ENCODE measurements around the gene DND1.
"Not testable (repeated sequence)": the region's sequence is repeated elsewhere in the genome, so short reads cannot be mapped to it uniquely, and the experiment has no call there.

The DND1 gene

GRCh38 chr5:140672455-140673186 lies 755 bp downstream of the DND1 start:
- DNase-seq (ENCODE audit: low read depth) = no peak

- DNase-seq (ENCODE audit: low read depth) = no peak
Measured at GRCh38 chr5:140671472-140672125, 1.8 kb downstream of the DND1 start.

- DNase-seq (ENCODE audit: low read depth) = not testable (repeated sequence)
Measured at GRCh38 chr5:140671035-140671434, 2.3 kb downstream of the DND1 start.

GRCh38 chr5:140664359-140665119 lies 8.8 kb downstream of the DND1 start, which contains the start of gene WDR55:
TSS of gene WDR55 (plus strand) at chr5:140664904. CDS start at chr5:140664913, 9 bp downstream.
- peak; percentile 78 for DNase-seq (ENCODE audit: low read depth)

- no peak for DNase-seq (ENCODE audit: low read depth)
Measured at GRCh38 chr5:140664030-140664358, 9.4 kb downstream of the DND1 start.

- DNase-seq (ENCODE audit: low read depth) = not testable (repeated sequence)
Measured at GRCh38 chr5:140660371-140660770, 13.0 kb downstream of the DND1 start.

- DNase-seq (ENCODE audit: low read depth) = no peak
Measured at GRCh38 chr5:140658870-140659269, 14.5 kb downstream of the DND1 start.

- DNase-seq (ENCODE audit: low read depth) = no peak
Measured at GRCh38 chr5:140647042-140647419, 26.3 kb downstream of the DND1 start.

- DNase-seq (ENCODE audit: low read depth) = no peak
Measured at GRCh38 chr5:140642718-140643117, 30.7 kb downstream of the DND1 start.

GRCh38 chr5:140641716-140642115 lies 31.7 kb downstream of the DND1 start:
- no peak for DNase-seq (ENCODE audit: low read depth)

GRCh38 chr5:140639148-140639981 lies 34.0 kb downstream of the DND1 start, which contains the start of gene TMCO6:
TSS of gene TMCO6 (plus strand) at chr5:140639451. CDS start at chr5:140639528, 77 bp downstream.
- DNase-seq (ENCODE audit: low read depth) = peak; percentile 59

GRCh38 chr5:140638898-140639147 lies 34.6 kb downstream of the DND1 start:
- not testable (repeated sequence) for DNase-seq (ENCODE audit: low read depth)

- no peak for DNase-seq (ENCODE audit: low read depth)
Measured at GRCh38 chr5:140637371-140638100, 35.8 kb downstream of the DND1 start.

GRCh38 chr5:140635291-140636257 lies 37.8 kb downstream of the DND1 start:
- DNase-seq (ENCODE audit: low read depth) = no peak

GRCh38 chr5:140634103-140634502 lies 39.3 kb downstream of the DND1 start:
- no peak for DNase-seq (ENCODE audit: low read depth)

GRCh38 chr5:140633501-140633900 lies 39.9 kb downstream of the DND1 start:
- no peak for DNase-seq (ENCODE audit: low read depth)

GRCh38 chr5:140633021-140633471 lies 40.3 kb downstream of the DND1 start, which contains the start of gene CD14:
TSS of gene CD14 (minus strand) at chr5:140633175. CDS start at chr5:140633071, 104 bp downstream.
- no peak for DNase-seq (ENCODE audit: low read depth)

GRCh38 chr5:140632366-140633020 lies 40.9 kb downstream of the DND1 start:
- DNase-seq (ENCODE audit: low read depth) = no peak

GRCh38 chr5:140631831-140632365 lies 41.5 kb downstream of the DND1 start:
- no peak for DNase-seq (ENCODE audit: low read depth)
